ENCODE measurements around the gene EVI5. TPM values are rescaled to one million over a fixed set of nuclear protein-coding genes. Genes with fewer than 3 reads are reported as not detected.

EVI5 gene
- total RNA-seq, 1 experiment from 2014 or later: 31.2 TPM

GRCh38 chr1:92583821-92584760 lies 200.8 kb downstream of the EVI5 start:
- Histone ChIP-seq H3K27me3 (replicated peaks; ENCODE audit: control insufficient read depth, insufficient read depth, low read length) (no peaks in the 10 kb centered on the region), H3K4me1 (no peaks in the 10 kb centered on the region), H3K9me3 (no peaks in the 10 kb centered on the region), H3K4me3 (ENCODE audit: low read depth, low read length) (no peak overlapping the region), H3K36me3 (ENCODE audit: control insufficient read depth, insufficient read depth, low read length) (no peaks in the 10 kb centered on the region)
- no peaks in the 10 kb centered on the region for H3K9me3 Mint-ChIP-seq (ENCODE audit: unreplicated experiment)
- peaks cover 6% of the 10 kb centered on the region for H3K4me1 Mint-ChIP-seq (ENCODE audit: low read depth, unreplicated experiment)
- ChIA-PET POLR2A (no interaction called here), CTCF (no interaction called here)
- no peak for DNase-seq
- H3K4me3 Mint-ChIP-seq (ENCODE audit: unreplicated experiment): no peak overlapping the region
- no TSS peak for BruUV-seq (replicated peaks)
- intact Hi-C loops (cut with micrococcal nuclease; ENCODE audit: unreplicated experiment): no loop called here
- no peak overlapping the region for H3K27ac Mint-ChIP-seq (ENCODE audit: unreplicated experiment)
- H3K36me3 Mint-ChIP-seq (ENCODE audit: insufficient read depth, unreplicated experiment): no peaks in the 10 kb centered on the region
- H3K27me3 Mint-ChIP-seq (ENCODE audit: insufficient read depth, unreplicated experiment): no peaks in the 10 kb centered on the region
- TF ChIP-seq CTCF (IDR thresholded peaks at IDR 0.05; ENCODE audit: insufficient read depth in 1 of 2, low read depth in 1 of 2, low read length in 1 of 2, severe bottlenecking in 1 of 2, unreplicated experiment in 1 of 2): no peak

- Histone ChIP-seq H3K27me3 (replicated peaks; ENCODE audit: control insufficient read depth, insufficient read depth, low read length) (no peaks in the 10 kb centered on the region), H3K4me3 (ENCODE audit: low read depth, low read length) (no peak overlapping the region), H3K36me3 (ENCODE audit: control insufficient read depth, insufficient read depth, low read length) (no peaks in the 10 kb centered on the region), H3K4me1 (no peaks in the 10 kb centered on the region), H3K9me3 (no peaks in the 10 kb centered on the region)
- no peak overlapping the region for H3K27ac Mint-ChIP-seq (ENCODE audit: unreplicated experiment)
- no peak overlapping the region for H3K4me3 Mint-ChIP-seq (ENCODE audit: unreplicated experiment)
- POLR2A ChIA-PET: no interaction called here
- CTCF ChIA-PET: no interaction called here
- intact Hi-C loops (cut with micrococcal nuclease; ENCODE audit: unreplicated experiment): no loop called here
- no peaks in the 10 kb centered on the region for H3K36me3 Mint-ChIP-seq (ENCODE audit: insufficient read depth, unreplicated experiment)
- no peak for DNase-seq
- no peaks in the 10 kb centered on the region for H3K27me3 Mint-ChIP-seq (ENCODE audit: insufficient read depth, unreplicated experiment)
- TF ChIP-seq CTCF (IDR thresholded peaks at IDR 0.05; ENCODE audit: insufficient read depth in 1 of 2, low read depth in 1 of 2, low read length in 1 of 2, severe bottlenecking in 1 of 2, unreplicated experiment in 1 of 2): no peak
- H3K9me3 Mint-ChIP-seq (ENCODE audit: unreplicated experiment): no peaks in the 10 kb centered on the region
- BruUV-seq (replicated peaks): no TSS peak
- no peaks in the 10 kb centered on the region for H3K4me1 Mint-ChIP-seq (ENCODE audit: low read depth, unreplicated experiment)
These were observed 207.5 kb downstream of the EVI5 start for GRCh38 chr1:92577261-92577895.

GRCh38 chr1:92575123-92575522 lies 209.8 kb downstream of the EVI5 start:
- Histone ChIP-seq H3K36me3 (ENCODE audit: control insufficient read depth, insufficient read depth, low read length) (no peaks in the 10 kb centered on the region), H3K4me3 (ENCODE audit: low read depth, low read length) (no peak overlapping the region), H3K9me3 (no peaks in the 10 kb centered on the region), H3K27me3 (replicated peaks; ENCODE audit: control insufficient read depth, insufficient read depth, low read length) (no peaks in the 10 kb centered on the region), H3K4me1 (no peaks in the 10 kb centered on the region)
- ChIA-PET CTCF (no interaction called here), POLR2A (no interaction called here)
- H3K4me1 Mint-ChIP-seq (ENCODE audit: low read depth, unreplicated experiment): no peaks in the 10 kb centered on the region
- no peaks in the 10 kb centered on the region for H3K9me3 Mint-ChIP-seq (ENCODE audit: unreplicated experiment)
- H3K27ac Mint-ChIP-seq (ENCODE audit: unreplicated experiment): no peak overlapping the region
- intact Hi-C loops (cut with micrococcal nuclease; ENCODE audit: unreplicated experiment): no loop called here
- H3K27me3 Mint-ChIP-seq (ENCODE audit: insufficient read depth, unreplicated experiment): no peaks in the 10 kb centered on the region
- BruUV-seq (replicated peaks): no TSS peak
- DNase-seq: no peak
- H3K36me3 Mint-ChIP-seq (ENCODE audit: insufficient read depth, unreplicated experiment): peaks cover 2% of the 10 kb centered on the region
- TF ChIP-seq CTCF (IDR thresholded peaks at IDR 0.05; ENCODE audit: insufficient read depth in 1 of 2, low read depth in 1 of 2, low read length in 1 of 2, severe bottlenecking in 1 of 2, unreplicated experiment in 1 of 2): no peak
- no peak overlapping the region for H3K4me3 Mint-ChIP-seq (ENCODE audit: unreplicated experiment)

Data from Caco-2 (cell line).